DOHH2 (cell line): Measurements from ENCODE around the gene ARHGAP22.
"Not testable (repeated sequence)": the region's sequence is repeated elsewhere in the genome, so short reads cannot be mapped to it uniquely, and the experiment has no call there.

Source experiments
- EZH2phosphoT487 ChIP-seq: fragments of 200-600 bp; sonication (generic); IDR thresholded peaks from 2 replicates; pipeline ENCODE4 v1.6.1; 2017; ENCODE audit warnings: borderline replicate concordance, mild to moderate bottlenecking, antibody characterized with exemption, low read length, moderate library complexity, mixed read lengths
- TF ChIP-seq, protein P1 (sequence below): fragments of 200-600 bp; sonication (generic); IDR thresholded peaks from one replicate; pipeline ENCODE4 v1.5.1; 2014; ENCODE audit warnings: antibody characterized with exemption, mild to moderate bottlenecking, low read depth, low read length; ENCODE audit not compliant: poor library complexity, severe bottlenecking

DNA sequence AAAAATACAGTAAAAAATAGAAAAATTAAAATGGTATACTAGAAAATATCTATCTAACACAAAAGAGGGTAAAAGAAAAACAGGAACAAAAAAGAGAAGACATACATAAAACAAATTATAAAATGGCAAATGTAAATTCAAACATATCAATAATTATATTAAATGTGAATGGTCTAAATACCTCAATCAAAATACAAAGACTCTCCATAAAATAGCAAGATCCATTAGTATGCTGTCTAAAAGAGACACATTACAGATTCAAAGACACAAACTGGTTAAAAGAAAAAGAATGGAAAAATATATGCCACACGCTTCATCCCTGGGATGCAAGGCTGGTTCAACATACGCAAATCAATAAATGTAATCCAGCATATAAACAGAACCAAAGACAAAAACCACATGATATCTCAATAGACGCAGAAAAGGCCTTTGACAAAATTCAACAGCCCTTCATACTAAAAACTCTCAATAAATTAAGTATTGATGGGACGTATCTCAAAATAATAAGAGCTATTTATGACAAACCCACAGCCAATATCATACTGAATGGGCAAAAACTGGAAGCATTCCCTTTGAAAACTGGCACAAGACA lies 36.3 kb upstream of the ARHGAP22 start:
- TF ChIP-seq, protein P1, sequence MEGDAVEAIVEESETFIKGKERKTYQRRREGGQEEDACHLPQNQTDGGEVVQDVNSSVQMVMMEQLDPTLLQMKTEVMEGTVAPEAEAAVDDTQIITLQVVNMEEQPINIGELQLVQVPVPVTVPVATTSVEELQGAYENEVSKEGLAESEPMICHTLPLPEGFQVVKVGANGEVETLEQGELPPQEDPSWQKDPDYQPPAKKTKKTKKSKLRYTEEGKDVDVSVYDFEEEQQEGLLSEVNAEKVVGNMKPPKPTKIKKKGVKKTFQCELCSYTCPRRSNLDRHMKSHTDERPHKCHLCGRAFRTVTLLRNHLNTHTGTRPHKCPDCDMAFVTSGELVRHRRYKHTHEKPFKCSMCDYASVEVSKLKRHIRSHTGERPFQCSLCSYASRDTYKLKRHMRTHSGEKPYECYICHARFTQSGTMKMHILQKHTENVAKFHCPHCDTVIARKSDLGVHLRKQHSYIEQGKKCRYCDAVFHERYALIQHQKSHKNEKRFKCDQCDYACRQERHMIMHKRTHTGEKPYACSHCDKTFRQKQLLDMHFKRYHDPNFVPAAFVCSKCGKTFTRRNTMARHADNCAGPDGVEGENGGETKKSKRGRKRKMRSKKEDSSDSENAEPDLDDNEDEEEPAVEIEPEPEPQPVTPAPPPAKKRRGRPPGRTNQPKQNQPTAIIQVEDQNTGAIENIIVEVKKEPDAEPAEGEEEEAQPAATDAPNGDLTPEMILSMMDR: not testable (repeated sequence)
- not testable (repeated sequence) for TF ChIP-seq EZH2phosphoT487
